ENCODE results near the gene CDK15.
"Not testable (repeated sequence)": the region's sequence is repeated elsewhere in the genome, so short reads cannot be mapped to it uniquely, and the experiment has no call there.

Gene CDK15

GRCh38 chr2:201806442-201807170 lies at the start of gene CDK15:
Gene CDK15, plus strand, starts transcription at chr2:201806537. Its CDS starts 128 bp downstream, at chr2:201806665.
- DNase-seq = peak; percentile 49

- no peak for DNase-seq
Observed at GRCh38 chr2:201758234-201758633, 48.1 kb upstream of the CDK15 start.

- no peak for DNase-seq
Observed at GRCh38 chr2:201758873-201759272, 47.5 kb upstream of the CDK15 start.

- no peak for DNase-seq
Observed at GRCh38 chr2:201759567-201759966, 46.8 kb upstream of the CDK15 start.

GRCh38 chr2:201761101-201761500 lies 45.2 kb upstream of the CDK15 start:
- DNase-seq = no peak

- not testable (repeated sequence) for DNase-seq
Observed at GRCh38 chr2:201764469-201764868, 41.9 kb upstream of the CDK15 start.

GRCh38 chr2:201765799-201766198 lies 40.5 kb upstream of the CDK15 start:
- no peak for DNase-seq

GRCh38 chr2:201768918-201769317 lies 37.4 kb upstream of the CDK15 start:
- no peak for DNase-seq

- DNase-seq = no peak
Observed at GRCh38 chr2:201769666-201770373, 36.5 kb upstream of the CDK15 start.

GRCh38 chr2:201773990-201774389 lies 32.3 kb upstream of the CDK15 start:
- no peak for DNase-seq

- no peak for DNase-seq
Observed at GRCh38 chr2:201774546-201774945, 31.8 kb upstream of the CDK15 start.

- DNase-seq = no peak
Observed at GRCh38 chr2:201775326-201775725, 31.0 kb upstream of the CDK15 start.

GRCh38 chr2:201777043-201777442 lies 29.3 kb upstream of the CDK15 start:
- no peak for DNase-seq

- no peak for DNase-seq
Observed at GRCh38 chr2:201777869-201778268, 28.5 kb upstream of the CDK15 start.

- DNase-seq = no peak
Observed at GRCh38 chr2:201779901-201780673, 26.2 kb upstream of the CDK15 start.

GRCh38 chr2:201780674-201781493 lies 25.5 kb upstream of the CDK15 start, which contains the start of gene ALS2:
Gene ALS2, minus strand, starts transcription at chr2:201780933. Its CDS starts 12,048 bp downstream, at chr2:201768885.
- DNase-seq = peak; percentile 94

- DNase-seq = no peak
Observed at GRCh38 chr2:201781557-201782051, 24.7 kb upstream of the CDK15 start.

GRCh38 chr2:201784563-201784962 lies 21.8 kb upstream of the CDK15 start:
- DNase-seq = no peak

- no peak for DNase-seq
Observed at GRCh38 chr2:201785135-201785534, 21.2 kb upstream of the CDK15 start.

- no peak for DNase-seq
Observed at GRCh38 chr2:201786471-201786870, 19.9 kb upstream of the CDK15 start.

- DNase-seq = no peak
Observed at GRCh38 chr2:201788371-201788770, 18.0 kb upstream of the CDK15 start.

- DNase-seq = no peak
Observed at GRCh38 chr2:201789395-201789794, 16.9 kb upstream of the CDK15 start.

All from NCI-H226 (cell line).